A549 (cell line): ENCODE data around the gene COL6A6. TPM values are rescaled to one million over a fixed set of nuclear protein-coding genes. Genes with fewer than 3 reads are reported as not detected.
"Not testable (repeated sequence)": the region's sequence is repeated elsewhere in the genome, so short reads cannot be mapped to it uniquely, and the experiment has no call there.

Experiments used
- ATAC-seq, 2 experiments: fragments of 200-7000 bp in 1 of 2; fragments of >200 bp in 1 of 2; cut with Nextera tagmentation in 1 of 2; cut with Tn5 transposase in 1 of 2; 3 replicates each; pipeline versions ENCODE4 v1.8.0 to v1.9.1; 2018 to 2020; ENCODE audit warnings: mild to moderate bottlenecking in 1 of 2, moderate library complexity in 1 of 2
- CTCF ChIA-PET: fragments of 300-600 bp; sonication (Branson Sonifier 250); formaldehyde crosslinking; extraction: SDS; loops from one replicate; lab custom pipeline; 2021; ENCODE audit warnings: antibody characterized with exemption, inconsistent platforms; lab: Yijun Ruan, JAX
- POLR2A ChIA-PET: fragments of 350-600 bp; formaldehyde crosslinking; extraction: SDS; loops from one replicate; lab custom pipeline; 2021; ENCODE audit warnings: antibody characterized with exemption, inconsistent platforms; lab: Yijun Ruan, JAX
- DNase-seq, 2 experiments: peaks; one replicate each; pipeline versions ENCODE4 v3.0.0 to v3.0.0-alpha.2; 2011 to 2016; ENCODE audit warnings: low read depth in 1 of 2, low spot score in 1 of 2
- FAIRE-seq: peaks from 2 replicates; lab custom pipeline; 2011; peaks lifted over from hg19 to GRCh38; lab: Jason Lieb, UNC
- H3K27ac ChIP-seq, 2 experiments: fragments of >200 bp; sonication (Bioruptor Twin); formaldehyde crosslinking; 3 replicates each; pipeline ENCODE4 v1.5.1; 2016 to 2017
- H3K4me1 ChIP-seq: fragments of >200 bp; sonication (Bioruptor Twin); formaldehyde crosslinking; 3 replicates; pipeline ENCODE4 v1.6.1; 2016
- H3K4me2 ChIP-seq: fragments of >200 bp; sonication (Bioruptor Twin); formaldehyde crosslinking; 3 replicates; pipeline ENCODE4 v1.6.1; 2016
- H3K4me3 ChIP-seq: fragments of >200 bp; sonication (Bioruptor Twin); formaldehyde crosslinking; 3 replicates; pipeline ENCODE4 v1.5.1; 2016
- H3K9me3 ChIP-seq: fragments of >200 bp; sonication (Bioruptor Twin); formaldehyde crosslinking; 3 replicates; pipeline ENCODE4 v1.6.1; 2016
- BHLHE40 ChIP-seq: IDR thresholded peaks from 2 replicates; pipeline ENCODE4 v1.6.1; 2012; ENCODE audit warnings: low read depth, low read length, inconsistent platforms
- CBX8 ChIP-seq: fragments of 200-600 bp; sonication (generic); IDR thresholded peaks from 2 replicates; pipeline ENCODE4 v1.6.1; 2016
- CEBPB ChIP-seq, 2 experiments: fragments of >200 bp in 1 of 2; sonication (Bioruptor Twin) in 1 of 2; formaldehyde crosslinking in 1 of 2; IDR thresholded peaks; 2 replicates each; pipeline ENCODE4 v1.6.1; 2012 to 2016
- E2F6 ChIP-seq: IDR thresholded peaks from 2 replicates; pipeline ENCODE4 v1.6.1; 2012; ENCODE audit warnings: low read depth, borderline replicate concordance
- EHMT2 ChIP-seq: fragments of 200-600 bp; sonication (generic); IDR thresholded peaks from 2 replicates; pipeline ENCODE4 v1.6.1; 2016; ENCODE audit warnings: antibody characterized with exemption, low read depth, mild to moderate bottlenecking, moderate library complexity
- ESRRA ChIP-seq: fragments of 150-350 bp; IDR thresholded peaks from 2 replicates; pipeline ENCODE4 v1.6.1; 2014; ENCODE audit warnings: mild to moderate bottlenecking, low read length, borderline replicate concordance
- FOSL2 ChIP-seq, 2 experiments: fragments of 450-650 bp in 1 of 2; fragments of >200 bp in 1 of 2; sonication (Bioruptor Twin) in 1 of 2; formaldehyde crosslinking; IDR thresholded peaks; 2 replicates each; pipeline versions ENCODE4 v1.5.0 to v1.6.1; 2016 to 2020; ENCODE audit warnings: mild to moderate bottlenecking in 1 of 2, moderate library complexity in 1 of 2
- FOXS1 ChIP-seq: fragments of 250-450 bp; sonication (Bioruptor Pico); IDR thresholded peaks from 2 replicates; pipeline ENCODE4 v1.5.0; 2020; ENCODE audit warnings: mild to moderate bottlenecking, moderate library complexity
- HES2 ChIP-seq: fragments of >200 bp; sonication (Bioruptor Twin); formaldehyde crosslinking; IDR thresholded peaks from 2 replicates; pipeline ENCODE4 v1.6.1; 2016
- HEYL ChIP-seq: fragments of 250-450 bp; sonication (Bioruptor Pico); IDR thresholded peaks from 2 replicates; pipeline ENCODE4 v1.8.0; 2021; ENCODE audit warnings: mild to moderate bottlenecking, moderate library complexity
- HOXA7 ChIP-seq: fragments of 250-450 bp; sonication (Bioruptor Pico); IDR thresholded peaks from 2 replicates; pipeline ENCODE4 v1.5.0; 2020; ENCODE audit warnings: mild to moderate bottlenecking, moderate library complexity
- HOXB5 ChIP-seq: fragments of 250-450 bp; sonication (Bioruptor Pico); IDR thresholded peaks from 2 replicates; pipeline ENCODE4 v1.5.0; 2020; ENCODE audit warnings: mild to moderate bottlenecking, moderate library complexity
- JUNB ChIP-seq: fragments of >200 bp; sonication (Bioruptor Twin); formaldehyde crosslinking; IDR thresholded peaks from 2 replicates; pipeline ENCODE4 v1.6.1; 2016
- MAFK ChIP-seq: fragments of 450-650 bp; IDR thresholded peaks from 2 replicates; pipeline ENCODE4 v1.6.1; 2014; ENCODE audit not compliant: partially characterized antibody
- MAX ChIP-seq: IDR thresholded peaks from 2 replicates; pipeline ENCODE4 v1.6.1; 2012
- MAZ ChIP-seq: fragments of 150-350 bp; IDR thresholded peaks from 2 replicates; pipeline ENCODE4 v1.6.1; 2014; ENCODE audit warnings: antibody characterized with exemption, low read depth, low read length, borderline replicate concordance
- NFE2L2 ChIP-seq: fragments of 150-350 bp; conservative IDR thresholded peaks from 2 replicates; pipeline ENCODE4 v1.6.1; 2014; ENCODE audit warnings: low read length
- NR3C1 ChIP-seq: fragments of >200 bp; sonication (Bioruptor Twin); formaldehyde crosslinking; IDR thresholded peaks from 3 replicates; pipeline ENCODE4 v1.6.1; 2017
- PHF8 ChIP-seq: fragments of 200-600 bp; sonication (generic); IDR thresholded peaks from 2 replicates; pipeline ENCODE4 v1.6.1; 2016; ENCODE audit warnings: low read depth, mild to moderate bottlenecking, antibody characterized with exemption, moderate library complexity, borderline replicate concordance
- POLR2A ChIP-seq: IDR thresholded peaks from 2 replicates; pipeline ENCODE4 v1.6.1; 2012; ENCODE audit warnings: mild to moderate bottlenecking, low read length
- RAD21 ChIP-seq, 2 experiments: fragments of >200 bp in 1 of 2; sonication (Bioruptor Twin) in 1 of 2; formaldehyde crosslinking in 1 of 2; IDR thresholded peaks in 1 of 2; conservative IDR thresholded peaks in 1 of 2; 2 replicates in 1 of 2; 3 replicates in 1 of 2; pipeline ENCODE4 v1.6.1; 2012 to 2018; ENCODE audit warnings: inconsistent platforms in 1 of 2
- RARB ChIP-seq: fragments of 250-450 bp; sonication (Bioruptor Pico); IDR thresholded peaks from 2 replicates; pipeline ENCODE4 v1.8.0; 2021; ENCODE audit warnings: mild to moderate bottlenecking, moderate library complexity
- RCOR1 ChIP-seq: fragments of 150-350 bp; IDR thresholded peaks from 2 replicates; pipeline ENCODE4 v1.6.1; 2014; ENCODE audit warnings: antibody characterized with exemption, low read length, low read depth
- RFX5 ChIP-seq: fragments of 450-650 bp; IDR thresholded peaks from 2 replicates; pipeline ENCODE4 v1.7.1; 2014; ENCODE audit warnings: antibody characterized with exemption, mild to moderate bottlenecking, moderate library complexity
- RNF2 ChIP-seq: fragments of 200-600 bp; sonication (generic); IDR thresholded peaks from 2 replicates; pipeline ENCODE4 v1.6.1; 2016; ENCODE audit warnings: low read depth, mild to moderate bottlenecking, antibody characterized with exemption, moderate library complexity, borderline replicate concordance
- SMC3 ChIP-seq: fragments of >200 bp; sonication (Bioruptor Twin); formaldehyde crosslinking; IDR thresholded peaks from 3 replicates; pipeline ENCODE4 v1.6.1; 2018; ENCODE audit warnings: inconsistent platforms
- SREBF2 ChIP-seq: fragments of 450-650 bp; IDR thresholded peaks from 2 replicates; pipeline ENCODE4 v1.6.1; 2014; ENCODE audit warnings: mild to moderate bottlenecking, moderate library complexity
- USF2 ChIP-seq: fragments of 450-650 bp; IDR thresholded peaks from 2 replicates; pipeline ENCODE4 v1.6.1; 2014; ENCODE audit warnings: antibody characterized with exemption
- ZC3H11A ChIP-seq: fragments of 450-650 bp; IDR thresholded peaks from 2 replicates; pipeline ENCODE4 v1.6.1; 2014; ENCODE audit warnings: antibody characterized with exemption, mild to moderate bottlenecking
- WGBS: methylation state at CpG from one replicate; pipeline ENCODE4 v1.1.6; 2017; ENCODE audit errors: missing lambda C conversion rate; 5-methylcytosine and 5-hydroxymethylcytosine counted together
- polyA plus RNA-seq, 4 experiments: library from polyadenylated mRNA; depleted of rRNA in 3 of 4; stranded (reverse); fragments of >200 nt; fragmentation: RNase III in 1 of 4; extraction: RNeasy Plus Mini Kit Qiagen cat#74134 plus additional on column Dnase treatment in 1 of 4; gene quantifications; 2 replicates in 3 of 4; 3 replicates in 1 of 4; pipeline ENCODE4 v1.2.3, GENCODE V29; 2011 to 2017

The COL6A6 gene
- polyA plus RNA-seq, 2 of the 4 experiments (the other 2 are of a cell fraction) = not detected

GRCh38 chr3:130546920-130547679 lies 30.1 kb downstream of the COL6A6 start (continued):
- TF ChIP-seq CBX8 = no peak

- 55% methylated on average over 9 of the region's 9 CpGs for WGBS
- H3K4me3 ChIP-seq, DNase-seq, ATAC-seq, H3K9me3 ChIP-seq, H3K4me1 ChIP-seq, FAIRE-seq, H3K4me2 ChIP-seq, POLR2A ChIA-PET, H3K27ac ChIP-seq: not testable (repeated sequence)
- CTCF ChIA-PET = interaction anchor here (1.9 kb wide), 1 partner anchor 9 kb away, joined by 4 read pairs; no protein-coding TSS in a partner anchor
Observed at GRCh38 chr3:130547680-130548065, 30.7 kb downstream of the COL6A6 start.

GRCh38 chr3:130548356-130548755 lies 31.4 kb downstream of the COL6A6 start:
- DNase-seq (no peak), FAIRE-seq (no peak), ATAC-seq (no peak)
- CTCF ChIA-PET = interaction anchor here (1.9 kb wide), 1 partner anchor 10 kb away, joined by 4 read pairs; no protein-coding TSS in a partner anchor
- Histone ChIP-seq H3K4me2 (no peak overlapping the region), H3K4me3 (no peak overlapping the region), H3K4me1 (no peaks in the 10 kb centered on the region), H3K9me3 (no peaks in the 10 kb centered on the region), H3K27ac (no peak overlapping the region)
- POLR2A ChIA-PET = no interaction called here
- WGBS = 50% methylated on average over 1 of the region's 1 CpG
- no peak for TF ChIP-seq ZC3H11A
- no peak for TF ChIP-seq JUNB
- no peak for TF ChIP-seq MAX
- no peak for TF ChIP-seq USF2
- no peak for TF ChIP-seq POLR2A
- no peak for TF ChIP-seq HOXA7 (CRISPR knock-in tag)
- TF ChIP-seq EHMT2 = no peak
- TF ChIP-seq SREBF2 = no peak
- no peak for TF ChIP-seq FOSL2 (IDR thresholded peaks at IDR 0.05)
- TF ChIP-seq FOSL2 (CRISPR knock-in tag; IDR thresholded peaks at IDR 0.05) = no peak
- no peak for TF ChIP-seq SMC3
- no peak for TF ChIP-seq HOXB5 (CRISPR knock-in tag)
- TF ChIP-seq HES2 = no peak
- TF ChIP-seq FOXS1 (CRISPR knock-in tag) = no peak
- TF ChIP-seq E2F6 = no peak

GRCh38 chr3:130557336-130558035 lies 40.5 kb downstream of the COL6A6 start:
- no peaks in the 10 kb centered on the region for H3K4me1 ChIP-seq
- CTCF ChIA-PET = no interaction called here
- FAIRE-seq = no peak
- no peak overlapping the region for H3K4me2 ChIP-seq
- POLR2A ChIA-PET = no interaction called here
- no peaks in the 10 kb centered on the region for H3K9me3 ChIP-seq
- WGBS = 67% methylated on average over 3 of the region's 3 CpGs
- no peak for DNase-seq
- no peak overlapping the region for H3K27ac ChIP-seq
- ATAC-seq = no peak
- H3K4me3 ChIP-seq = no peak overlapping the region
- TF ChIP-seq FOXS1 (CRISPR knock-in tag) = no peak
- no peak for TF ChIP-seq NFE2L2
- TF ChIP-seq ESRRA = no peak
- no peak for TF ChIP-seq PHF8
- no peak for TF ChIP-seq E2F6
- no peak for TF ChIP-seq BHLHE40
- TF ChIP-seq RCOR1 = no peak
- no peak for TF ChIP-seq RNF2
- no peak for TF ChIP-seq RAD21 (conservative IDR thresholded peaks at IDR 0.05 in 1 of 2, IDR thresholded peaks at IDR 0.05 in 1 of 2)
- TF ChIP-seq MAFK = no peak
- TF ChIP-seq MAZ = no peak
- no peak for TF ChIP-seq FOSL2 (IDR thresholded peaks at IDR 0.05)
- no peak for TF ChIP-seq FOSL2 (CRISPR knock-in tag; IDR thresholded peaks at IDR 0.05)
- no peak for TF ChIP-seq NR3C1
- TF ChIP-seq RFX5 = no peak
- TF ChIP-seq EHMT2 = no peak
- TF ChIP-seq HOXB5 (CRISPR knock-in tag) = no peak
- TF ChIP-seq CEBPB (IDR thresholded peaks at IDR 0.05) = no peak
- no peak for TF ChIP-seq HEYL (CRISPR knock-in tag)
- TF ChIP-seq RARB (CRISPR knock-in tag) = no peak
